Stomach (tissue), 9 donors: ENCODE data around the gene NCF4. TPM values are rescaled to one million over a fixed set of nuclear protein-coding genes. Genes with fewer than 3 reads are reported as not detected.

Experiments used
- DNase-seq, 2 donors: peaks; one replicate each; pipeline versions ENCODE4 v3.0.0 to v3.0.0-alpha.2; 2013 to 2019
- H3K27ac ChIP-seq, 5 donors: fragments of 200-600 bp in 4 of 5; sonication (generic) in 4 of 5; one replicate each; pipeline ENCODE4 v1.5.1; 2013 to 2019; ENCODE audit warnings: mild to moderate bottlenecking in 1 of 5, moderate library complexity in 1 of 5
- H3K27me3 ChIP-seq, 3 donors: fragments of 200-600 bp; sonication (generic); one replicate each; pipeline ENCODE4 v1.5.1; 2017 to 2019; ENCODE audit warnings: mixed run types in 1 of 3
- H3K36me3 ChIP-seq, 4 donors: fragments of 200-600 bp; sonication (generic); 1 replicate in 3 of 4; 2 replicates in 1 of 4; pipeline ENCODE4 v1.5.1; 2016 to 2019
- H3K4me1 ChIP-seq, 4 donors: fragments of 200-600 bp; sonication (generic); one replicate each; pipeline ENCODE4 v1.5.1; 2016 to 2019
- H3K4me3 ChIP-seq, 4 donors: fragments of 200-600 bp; sonication (generic) in 3 of 4; one replicate each; pipeline ENCODE4 v1.5.1; 2016 to 2019; ENCODE audit warnings: mild to moderate bottlenecking in 1 of 4
- H3K9me3 ChIP-seq, 4 donors: fragments of 200-600 bp; sonication (generic); one replicate each; pipeline ENCODE4 v1.5.1; 2016 to 2019
- EP300 ChIP-seq: sonication (generic); formaldehyde crosslinking; IDR thresholded peaks from one replicate; pipeline ENCODE4 v1.6.1; 2017; ENCODE audit warnings: antibody characterized with exemption
- POLR2A ChIP-seq, 4 donors: fragments of 450-650 bp; IDR thresholded peaks; one replicate each; pipeline ENCODE4 v1.6.1; 2016; ENCODE audit warnings: antibody characterized with exemption in 4 of 4, control low read depth in 2 of 4, mild to moderate bottlenecking in 1 of 4, moderate library complexity in 1 of 4
- POLR2AphosphoS5 ChIP-seq, 3 donors: sonication (generic); formaldehyde crosslinking; IDR thresholded peaks; one replicate each; pipeline ENCODE4 v1.6.1; 2016; ENCODE audit warnings: antibody characterized with exemption in 3 of 3
- WGBS, 5 donors: extraction: QIAGEN DNeasy Blood & Tissue Kit in 3 of 5; methylation state at CpG; one replicate each; pipeline versions ENCODE4 v1.1.5 to v1.1.7; 2013 to 2018; 5-methylcytosine and 5-hydroxymethylcytosine counted together
- intact Hi-C: fragments of 100-400 bp; cut with DNase I; formaldehyde crosslinking; loops from one replicate; pipeline ENCODE4 v1.15.1; 2023; ENCODE audit warnings: low total_unique reads
- polyA plus RNA-seq, 3 donors: library from polyadenylated mRNA; stranded (reverse); fragments of 200-250 nt; gene quantifications; one replicate each; pipeline ENCODE4 v1.2.3, GENCODE V29; 2013
- total RNA-seq, 5 donors: library from RNA; depleted of rRNA; stranded (reverse); fragments of >200 nt; gene quantifications; one replicate each; pipeline versions ENCODE4 v1.1.0 to v1.2.3, GENCODE V29; 2014 to 2016
- TF ChIP-seq, protein P1 (sequence below), 7 experiments: fragments of 450-650 bp in 4 of 7; fragments of 200-600 bp in 3 of 7; sonication (generic) in 3 of 7; IDR thresholded peaks; one replicate each; pipeline ENCODE4 v1.5.1; 2016 to 2019; ENCODE audit warnings: antibody characterized with exemption in 7 of 7, control low read depth in 2 of 7, mild to moderate bottlenecking in 1 of 7
- donor health status: healthy with polysubstance abuse.
- donor health status: Bipolar disorder and iron deficiency.
- donor health status: healthy.

Gene NCF4
- total and polyA plus RNA-seq, 8 donors = 5.0 to 32.1 (median 7.3) TPM; not detected in 1

GRCh38 chr22:36816339-36816635 lies 44.5 kb upstream of the NCF4 start:
- H3K36me3 ChIP-seq = no peaks in the 10 kb centered on the region
- intact Hi-C loops = no loop called here
- H3K4me3 ChIP-seq = peak overlapping the region in 3 of 4 donors; percentile 25 to 39 (median 29)
- H3K27me3 ChIP-seq = peaks cover 22 to 81% (median 61%) of the 10 kb centered on the region in 3 donors
- 2 to 8% (median 3%) methylated on average over 8 to 12 of the region's 12 CpGs for WGBS, 5 donors
- no peaks in the 10 kb centered on the region for H3K9me3 ChIP-seq
- TF ChIP-seq EP300 = no peak
- no peak for TF ChIP-seq POLR2A (IDR thresholded peaks at IDR 0.05)
- TF ChIP-seq, protein P1, sequence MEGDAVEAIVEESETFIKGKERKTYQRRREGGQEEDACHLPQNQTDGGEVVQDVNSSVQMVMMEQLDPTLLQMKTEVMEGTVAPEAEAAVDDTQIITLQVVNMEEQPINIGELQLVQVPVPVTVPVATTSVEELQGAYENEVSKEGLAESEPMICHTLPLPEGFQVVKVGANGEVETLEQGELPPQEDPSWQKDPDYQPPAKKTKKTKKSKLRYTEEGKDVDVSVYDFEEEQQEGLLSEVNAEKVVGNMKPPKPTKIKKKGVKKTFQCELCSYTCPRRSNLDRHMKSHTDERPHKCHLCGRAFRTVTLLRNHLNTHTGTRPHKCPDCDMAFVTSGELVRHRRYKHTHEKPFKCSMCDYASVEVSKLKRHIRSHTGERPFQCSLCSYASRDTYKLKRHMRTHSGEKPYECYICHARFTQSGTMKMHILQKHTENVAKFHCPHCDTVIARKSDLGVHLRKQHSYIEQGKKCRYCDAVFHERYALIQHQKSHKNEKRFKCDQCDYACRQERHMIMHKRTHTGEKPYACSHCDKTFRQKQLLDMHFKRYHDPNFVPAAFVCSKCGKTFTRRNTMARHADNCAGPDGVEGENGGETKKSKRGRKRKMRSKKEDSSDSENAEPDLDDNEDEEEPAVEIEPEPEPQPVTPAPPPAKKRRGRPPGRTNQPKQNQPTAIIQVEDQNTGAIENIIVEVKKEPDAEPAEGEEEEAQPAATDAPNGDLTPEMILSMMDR (IDR thresholded peaks at IDR 0.05) = no peak
- TF ChIP-seq POLR2AphosphoS5 (IDR thresholded peaks at IDR 0.05) = no peak
- no peak overlapping the region for H3K27ac ChIP-seq
- no peak for DNase-seq
- H3K4me1 ChIP-seq = peaks cover 11 to 15% (median 13%) of the 10 kb centered on the region in 4 donors

DNA sequence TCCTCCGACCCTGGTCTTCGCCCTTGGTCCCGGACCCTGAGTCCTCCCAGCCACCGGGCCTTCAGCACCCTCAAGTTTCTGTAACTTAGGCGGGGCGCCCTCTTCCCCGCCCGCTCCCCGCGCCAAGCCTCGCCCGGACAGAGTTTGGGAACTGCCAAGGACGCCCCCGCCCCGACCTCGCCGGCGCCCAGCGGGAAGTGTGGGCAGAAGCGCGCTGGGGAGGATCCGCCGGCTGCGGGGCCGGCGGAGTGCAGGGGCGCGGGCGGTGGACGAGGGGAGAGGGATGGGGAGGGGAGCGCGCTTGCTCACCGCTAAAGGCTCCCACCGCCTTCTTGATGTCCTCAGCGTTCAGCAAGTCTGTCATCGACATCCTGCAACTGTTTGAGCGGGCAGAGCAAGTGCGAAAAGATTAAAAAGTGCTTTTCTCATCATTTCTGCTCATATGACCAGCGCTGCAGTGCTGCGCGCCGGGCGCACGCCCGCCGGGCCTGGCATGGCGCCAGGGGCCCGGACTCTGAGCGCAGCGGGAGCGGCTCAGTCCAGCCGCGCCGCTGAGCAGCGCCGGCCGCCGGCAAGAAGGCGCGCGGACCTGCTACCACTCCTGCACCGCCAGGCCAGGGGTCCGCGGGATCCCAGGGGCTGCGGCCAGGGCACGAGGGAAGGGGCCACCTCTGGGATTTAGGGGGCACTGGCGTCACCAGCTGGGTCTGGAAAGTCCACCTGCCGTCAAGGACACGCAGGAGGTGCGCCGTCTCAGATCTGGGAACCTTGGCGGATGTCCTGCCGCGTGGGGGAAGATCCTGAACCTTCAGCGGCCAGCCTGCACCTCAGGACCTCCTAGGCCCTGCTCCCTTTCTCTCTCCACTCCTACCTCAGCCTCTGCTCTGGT lies 43.9 kb upstream of the NCF4 start, which contains the start of gene PVALB:
PVALB (minus strand) TSS at position 400 of the 889 bp plus-strand sequence; CDS start at position 370, 30 bp downstream.
- TF ChIP-seq, protein P1 (IDR thresholded peaks at IDR 0.05) = no peak
- TF ChIP-seq POLR2AphosphoS5 (IDR thresholded peaks at IDR 0.05) (no peak), POLR2A (IDR thresholded peaks at IDR 0.05) (no peak), EP300 (no peak)
- intact Hi-C loops = no loop called here

DNA sequence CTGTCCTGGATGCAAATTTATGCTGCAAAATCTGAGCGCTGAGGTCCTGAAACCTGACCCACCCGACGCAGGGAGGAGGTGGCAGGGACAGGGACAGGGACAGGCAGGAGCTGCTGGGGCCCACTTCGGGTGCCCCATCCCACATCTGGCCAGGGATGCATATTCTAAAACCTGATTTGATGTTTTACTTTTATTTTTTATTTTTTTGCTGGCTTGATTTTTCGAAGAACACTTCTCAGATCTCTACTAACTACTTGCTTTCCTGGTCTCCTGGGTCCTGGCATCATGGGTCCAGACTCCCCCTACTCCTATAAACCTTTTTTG lies 43.3 kb upstream of the NCF4 start:
- H3K4me3 ChIP-seq = no peak overlapping the region
- H3K4me1 ChIP-seq = peaks cover 11 to 15% (median 13%) of the 10 kb centered on the region in 4 donors
- TF ChIP-seq POLR2AphosphoS5 (IDR thresholded peaks at IDR 0.05) = no peak
- no peak for TF ChIP-seq POLR2A (IDR thresholded peaks at IDR 0.05)
- TF ChIP-seq, protein P1 (IDR thresholded peaks at IDR 0.05) = no peak
- TF ChIP-seq EP300 = no peak
- no peaks in the 10 kb centered on the region for H3K36me3 ChIP-seq
- H3K9me3 ChIP-seq = no peaks in the 10 kb centered on the region
- no peak overlapping the region for H3K27ac ChIP-seq
- 24 to 41% (median 34%) methylated on average over 5 of the region's 5 CpGs for WGBS, 5 donors
- DNase-seq = no peak
- intact Hi-C loops = no loop called here
- H3K27me3 ChIP-seq = peaks cover 22 to 89% (median 58%) of the 10 kb centered on the region in 3 donors

More for the DNA sequence above, 43.9 kb upstream of the NCF4 start, which contains the start of gene PVALB:
- DNase-seq = peak in 1 of 2 donors; percentile 85
- WGBS, 5 donors = 1 to 3% (median 2%) methylated on average over 36 to 75 of the region's 75 CpGs
- no peaks in the 10 kb centered on the region for H3K36me3 ChIP-seq
- H3K4me1 ChIP-seq = peaks cover 11 to 15% (median 13%) of the 10 kb centered on the region in 4 donors
- H3K4me3 ChIP-seq = peak within 1 kb of the TSS in 3 of 4 donors; percentile 25 to 39 (median 29)
- no peak within 1 kb of the TSS for H3K27ac ChIP-seq
- H3K9me3 ChIP-seq = no peaks in the 10 kb centered on the region
- peaks cover 22 to 83% (median 61%) of the 10 kb centered on the region in 3 donors for H3K27me3 ChIP-seq

DNA sequence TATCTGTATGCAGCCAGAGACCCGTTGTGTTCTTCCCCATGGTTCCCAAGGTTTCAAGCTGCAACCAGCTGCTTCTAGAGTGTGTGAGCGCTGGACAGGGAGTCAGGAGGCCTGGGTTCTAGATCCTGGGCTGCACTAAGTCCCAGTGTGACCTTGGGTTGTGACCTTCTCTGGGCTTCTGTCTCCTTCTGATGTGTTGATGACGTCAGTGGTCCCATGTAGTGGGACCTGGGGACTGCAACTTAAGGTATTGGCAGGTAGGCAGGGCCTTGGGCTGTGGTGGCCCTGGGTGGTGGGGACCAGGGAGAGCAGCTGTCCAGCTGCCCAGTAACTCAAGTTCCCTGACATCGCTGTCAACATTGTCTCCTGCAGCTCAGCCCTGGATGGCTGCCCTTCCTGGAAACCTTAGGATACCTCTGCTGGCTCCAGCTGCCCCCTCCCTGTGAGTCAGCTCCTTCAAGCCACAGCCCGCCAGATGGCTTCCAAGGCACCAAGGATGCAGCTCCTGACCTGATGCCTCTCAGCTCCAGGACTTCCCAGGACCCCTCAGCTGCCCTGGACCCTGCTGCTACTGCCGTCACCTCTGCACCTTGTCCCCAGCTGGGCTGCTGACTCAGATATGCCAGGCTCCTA lies 42.7 kb upstream of the NCF4 start:
- Histone ChIP-seq H3K27me3 (peaks cover 22 to 96% (median 56%) of the 10 kb centered on the region in 3 donors), H3K9me3 (no peaks in the 10 kb centered on the region), H3K36me3 (no peaks in the 10 kb centered on the region), H3K27ac (no peak overlapping the region), H3K4me3 (no peak overlapping the region), H3K4me1 (peaks cover 11 to 15% (median 13%) of the 10 kb centered on the region in 4 donors)
- TF ChIP-seq POLR2AphosphoS5 (IDR thresholded peaks at IDR 0.05) (no peak), EP300 (no peak), POLR2A (IDR thresholded peaks at IDR 0.05) (no peak)
- TF ChIP-seq, protein P1 (IDR thresholded peaks at IDR 0.05) = no peak
- intact Hi-C loops = no loop called here
- 66 to 86% (median 72%) methylated on average over 5 to 6 of the region's 6 CpGs for WGBS, 5 donors
- no peak for DNase-seq
